Activated T-helper 1 cell treated with anti-CD3 and anti-CD28 coated beads, Interleukin-2, amount 50 U/mL, for 16 hours (primary cell): ENCODE results near the gene TARDBP.
A peak's percentile ranks its signal among the peaks of the same experiment; 100 is the strongest.
"Not testable (repeated sequence)": the region's sequence is repeated elsewhere in the genome, so short reads cannot be mapped to it uniquely, and the experiment has no call there.

Source experiments
- DNase-seq, 2 donors: peaks; one replicate each; pipeline ENCODE4 v3.0.0-alpha.2; 2020; ENCODE audit warnings: low read depth in 1 of 2, low spot score in 1 of 2

The TARDBP gene

DNA sequence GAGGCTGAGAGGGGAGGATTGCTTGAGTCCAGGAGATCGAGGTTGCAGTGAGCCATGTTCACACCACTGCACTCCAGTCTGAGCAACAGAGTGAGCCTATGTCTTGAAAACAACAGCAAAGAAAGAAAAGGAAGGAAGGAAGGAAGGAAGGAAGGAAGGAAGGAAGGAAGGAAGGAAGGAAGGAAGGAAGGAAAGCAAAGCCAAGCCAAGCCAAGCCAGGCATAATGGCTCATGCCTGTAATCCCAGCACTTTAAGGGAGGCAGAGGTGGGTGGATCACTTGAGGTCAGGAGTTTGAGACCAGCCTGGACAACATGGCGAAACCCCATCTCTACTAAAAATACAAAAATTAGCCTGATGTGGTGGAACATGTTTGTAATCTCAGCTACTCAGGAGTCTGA is 20.4 kb upstream of the TARDBP start:
- DNase-seq = not testable (repeated sequence)

DNA sequence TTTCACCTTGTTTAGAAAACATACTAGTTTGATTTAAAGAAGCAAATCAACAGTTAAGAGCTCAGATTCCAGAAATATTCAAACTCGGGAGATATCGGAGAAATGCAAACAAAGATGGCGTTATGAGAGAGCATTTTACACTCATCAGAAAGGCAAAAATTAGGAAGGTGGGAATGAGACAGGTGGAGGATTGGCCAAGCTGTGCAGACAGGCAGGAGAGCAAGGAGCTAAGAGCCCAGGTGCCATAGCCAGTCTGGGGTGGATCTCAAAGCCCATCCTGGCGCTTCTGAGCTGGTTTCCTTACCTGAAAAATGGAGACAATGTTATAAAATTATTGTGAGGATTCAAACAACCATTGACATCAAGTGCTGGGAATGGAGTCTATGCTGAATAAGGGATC is 19.6 kb upstream of the TARDBP start:
- DNase-seq = no peak

DNA sequence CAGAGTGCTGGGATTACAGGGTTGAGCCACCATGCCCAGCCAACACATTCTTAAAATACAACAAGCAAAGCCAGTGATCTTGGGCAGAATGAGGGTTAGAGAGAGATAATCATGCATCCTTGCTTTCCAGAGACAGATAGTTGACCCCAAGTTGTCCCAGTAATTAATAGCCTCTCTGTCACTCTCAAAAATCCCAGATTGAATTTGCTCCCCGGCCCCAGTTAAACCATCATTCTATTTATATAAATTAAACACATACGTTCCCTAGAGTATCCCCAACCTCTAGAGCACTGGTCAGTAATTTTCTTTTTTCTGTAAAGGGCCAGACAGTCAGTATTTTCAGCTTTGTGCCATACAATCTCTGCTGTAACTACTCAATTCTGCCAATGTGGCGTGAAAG is 16.4 kb upstream of the TARDBP start:
- no peak for DNase-seq

DNA sequence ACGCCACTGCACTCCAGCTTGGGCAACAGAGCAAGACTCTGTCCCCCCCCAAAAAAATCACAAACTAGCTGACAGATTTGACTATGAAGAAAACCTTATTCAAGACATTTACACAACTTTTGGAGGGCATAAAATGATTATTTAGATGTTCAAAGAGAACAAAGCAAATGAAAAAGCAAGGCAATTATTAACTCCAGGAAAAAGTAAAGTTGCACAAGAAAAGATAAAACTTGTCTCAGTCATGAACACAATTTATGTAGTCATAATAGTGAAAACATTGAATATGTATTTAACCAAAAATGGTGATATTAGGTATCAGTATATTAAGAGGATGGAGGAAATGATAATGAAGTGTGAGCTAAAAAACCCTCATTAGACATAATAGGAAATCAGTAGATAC is 11.9 kb upstream of the TARDBP start:
- no peak for DNase-seq

DNA sequence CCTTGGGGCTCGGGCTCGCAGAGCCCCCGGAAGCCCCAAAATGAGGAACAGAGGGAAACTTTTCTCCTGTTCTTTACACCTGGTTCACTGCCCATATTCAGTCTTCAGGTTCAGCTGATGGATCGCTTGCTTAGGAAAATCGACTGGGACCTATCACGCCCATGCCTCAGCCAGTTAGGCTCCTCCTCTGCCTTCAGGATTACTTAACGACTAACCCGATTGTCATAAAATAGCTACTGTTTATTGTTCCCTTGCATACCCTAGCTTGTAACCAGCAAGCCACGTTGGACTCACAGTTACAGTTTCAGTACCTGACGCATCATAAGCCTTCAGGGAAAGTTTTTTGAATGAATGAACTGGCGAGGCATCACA is 692 bp downstream of the TARDBP start:
- DNase-seq = no peak

DNA sequence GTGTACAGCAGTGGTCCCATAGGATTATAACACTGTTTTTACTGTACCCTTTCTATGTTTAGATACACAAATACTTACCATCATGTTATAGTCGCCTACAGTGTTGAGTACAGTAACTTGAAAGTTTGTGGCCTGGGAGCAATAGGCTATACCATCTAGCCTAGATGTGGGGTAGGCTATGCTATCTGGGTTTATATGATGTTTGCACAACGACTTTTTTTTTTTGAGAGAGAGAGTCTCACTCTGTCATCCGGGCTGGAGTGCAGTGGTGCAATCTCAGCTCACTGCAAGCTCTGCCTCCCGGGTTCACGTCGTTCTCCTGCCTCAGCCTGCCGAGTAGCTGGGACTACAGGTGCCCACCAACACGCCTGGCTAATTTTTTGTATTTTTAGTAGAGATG is 6.9 kb downstream of the TARDBP start:
- not testable (repeated sequence) for DNase-seq

DNA sequence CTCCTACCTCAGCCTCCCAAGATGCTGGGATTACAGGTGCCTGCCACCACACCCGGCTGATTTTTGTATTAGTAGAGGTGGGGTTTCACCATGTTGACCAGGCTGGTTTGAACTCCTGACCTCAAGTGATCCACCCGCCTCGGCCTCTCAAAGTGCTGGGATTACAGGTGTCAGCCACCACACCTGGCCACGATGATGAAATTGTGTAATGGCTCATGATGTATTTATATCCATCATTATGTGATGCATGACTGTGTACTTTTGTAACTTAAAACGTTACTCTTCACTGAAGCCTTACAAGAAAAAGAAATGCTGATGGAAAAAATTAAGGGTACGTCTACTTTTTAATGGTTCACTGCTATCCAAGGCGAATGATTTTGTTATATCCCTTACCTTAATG is 7.5 kb downstream of the TARDBP start:
- DNase-seq = no peak

DNA sequence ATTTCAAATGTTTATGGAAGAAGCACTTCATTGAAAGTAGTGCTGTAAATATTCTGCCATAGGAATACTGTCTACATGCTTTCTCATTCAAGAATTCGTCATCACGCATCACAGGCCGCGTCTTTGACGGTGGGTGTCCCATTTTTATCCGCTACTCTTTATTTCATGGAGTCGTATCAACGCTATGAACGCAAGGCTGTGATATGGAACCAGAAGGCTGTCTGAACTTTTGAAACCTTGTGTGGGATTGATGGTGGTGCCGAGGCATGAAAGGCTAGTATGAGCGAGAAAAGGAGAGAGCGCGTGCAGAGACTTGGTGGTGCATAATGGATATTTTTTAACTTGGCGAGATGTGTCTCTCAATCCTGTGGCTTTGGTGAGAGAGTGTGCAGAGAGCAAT is 10.7 kb downstream of the TARDBP start:
- no peak for DNase-seq

DNA sequence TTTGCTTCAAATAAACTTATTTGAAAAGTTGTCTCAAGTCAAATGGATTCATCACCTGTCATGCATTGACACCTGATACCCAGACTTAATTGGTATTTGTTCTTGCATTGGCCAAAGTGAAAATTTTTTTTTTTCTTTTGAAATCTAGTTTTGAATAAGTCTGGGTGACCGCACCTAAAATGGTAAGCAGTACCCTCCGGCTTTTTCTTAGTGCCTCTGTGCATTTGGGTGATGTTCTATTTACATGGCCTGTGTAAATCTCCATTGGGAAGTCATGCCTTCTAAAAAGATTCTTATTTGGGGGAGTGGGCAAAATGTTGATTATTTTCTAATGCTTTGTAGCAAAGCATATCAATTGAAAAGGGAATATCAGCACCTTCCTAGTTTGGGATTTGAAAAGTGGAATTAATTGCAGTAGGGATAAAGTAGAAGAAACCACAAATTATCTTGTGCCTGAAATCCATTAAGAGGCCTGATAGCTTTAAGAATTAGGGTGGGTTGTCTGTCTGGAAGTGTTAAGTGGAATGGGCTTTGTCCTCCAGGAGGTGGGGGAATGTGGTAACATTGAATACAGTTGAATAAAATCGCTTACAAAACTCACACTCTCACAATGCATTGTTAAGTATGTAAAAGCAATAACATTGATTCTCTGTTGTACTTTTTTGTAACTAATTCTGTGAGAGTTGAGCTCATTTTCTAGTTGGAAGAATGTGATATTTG is 11.9 kb downstream of the TARDBP start:
- DNase-seq = no peak

DNA sequence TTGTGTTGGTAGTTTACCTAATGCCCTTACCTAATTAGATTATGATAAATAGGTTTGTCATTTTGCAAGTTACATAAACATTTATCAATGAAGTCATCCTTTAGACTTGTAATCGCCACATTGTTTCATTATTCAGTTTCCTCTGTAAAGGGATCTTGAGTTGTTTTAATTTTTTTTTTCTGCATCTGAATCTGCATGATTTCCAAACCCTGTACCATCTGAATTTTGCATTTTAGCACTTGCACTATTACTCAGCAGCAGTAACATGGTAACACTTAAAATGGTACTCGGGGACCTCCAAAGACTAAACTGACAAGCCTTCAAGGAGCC is 12.4 kb downstream of the TARDBP start:
- DNase-seq = no peak

DNA sequence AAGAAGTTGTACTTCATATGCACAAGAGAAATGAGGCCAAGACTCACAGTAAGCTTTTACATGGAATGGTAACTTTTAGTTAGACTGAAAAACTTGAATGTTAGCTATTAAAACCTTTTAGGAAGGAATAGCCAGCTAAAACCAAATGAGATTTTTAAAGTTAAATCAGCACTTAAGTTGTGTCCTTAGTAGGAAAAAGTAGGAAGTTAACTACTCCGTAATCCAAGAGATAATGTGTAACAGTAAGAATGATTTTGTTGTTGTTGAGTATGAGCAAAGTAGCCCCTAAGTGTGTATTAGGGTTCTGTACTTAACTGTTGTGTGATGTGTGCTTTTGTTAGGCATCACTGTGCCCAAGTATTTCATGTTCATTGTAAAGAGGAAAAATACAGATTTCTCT is 13.2 kb downstream of the TARDBP start:
- DNase-seq = no peak

DNA sequence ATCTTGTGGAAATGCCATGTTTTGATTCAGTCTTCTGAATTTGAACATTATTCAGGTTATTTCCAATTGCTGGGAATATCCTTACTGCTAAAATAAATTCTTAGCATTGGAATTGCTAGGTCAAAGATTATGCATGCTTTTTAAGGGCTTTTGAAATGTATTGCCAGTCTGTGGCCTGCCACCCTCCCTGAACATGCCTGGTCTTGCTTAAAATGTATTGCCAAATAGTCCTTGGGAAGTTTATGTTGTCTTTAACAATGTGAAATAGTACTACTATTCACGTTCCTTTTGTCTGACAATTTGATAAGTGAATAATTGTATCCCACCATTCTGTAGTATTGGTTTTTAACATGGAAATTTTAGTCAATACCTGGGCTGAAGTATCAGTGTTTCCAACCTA is 13.6 kb downstream of the TARDBP start:
- no peak for DNase-seq

DNA sequence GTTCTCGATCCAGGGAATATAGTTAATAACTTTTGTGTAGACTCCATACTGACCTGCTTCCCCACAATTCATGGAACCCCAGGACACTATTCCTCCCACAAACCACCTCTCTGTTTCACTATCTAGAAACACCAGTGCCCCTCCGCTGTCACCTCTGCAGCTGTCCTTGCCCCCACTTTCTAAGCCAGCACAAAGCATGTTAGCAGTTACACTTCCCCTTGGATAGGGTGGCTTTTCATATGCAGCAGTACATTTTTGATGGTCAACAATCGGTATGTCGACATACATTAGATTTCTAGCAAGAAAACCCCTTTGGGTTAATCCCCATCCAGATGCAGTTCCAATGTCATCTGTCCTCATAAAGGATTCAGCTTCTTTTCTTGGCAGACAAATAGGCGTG is 14.4 kb downstream of the TARDBP start:
- no peak for DNase-seq

DNA sequence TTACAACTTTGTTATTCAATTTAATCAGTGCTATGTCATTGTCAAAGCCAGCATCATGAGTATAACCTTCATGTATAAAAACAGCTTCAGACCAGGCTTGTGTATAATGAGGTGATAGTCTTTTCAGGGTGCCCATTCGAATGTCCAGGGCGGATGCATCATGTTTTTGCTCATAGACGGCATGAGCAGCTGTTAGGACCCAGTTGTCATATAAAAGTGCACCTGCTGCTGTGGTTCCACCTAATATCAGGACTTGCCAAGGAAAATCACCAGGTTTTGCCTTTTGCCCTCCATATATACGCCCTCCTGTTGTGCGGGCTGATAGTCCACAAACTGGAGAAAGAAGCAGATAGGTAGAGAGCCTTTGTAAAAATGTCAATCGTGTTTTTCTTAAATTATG is 14.9 kb downstream of the TARDBP start:
- no peak for DNase-seq

DNA sequence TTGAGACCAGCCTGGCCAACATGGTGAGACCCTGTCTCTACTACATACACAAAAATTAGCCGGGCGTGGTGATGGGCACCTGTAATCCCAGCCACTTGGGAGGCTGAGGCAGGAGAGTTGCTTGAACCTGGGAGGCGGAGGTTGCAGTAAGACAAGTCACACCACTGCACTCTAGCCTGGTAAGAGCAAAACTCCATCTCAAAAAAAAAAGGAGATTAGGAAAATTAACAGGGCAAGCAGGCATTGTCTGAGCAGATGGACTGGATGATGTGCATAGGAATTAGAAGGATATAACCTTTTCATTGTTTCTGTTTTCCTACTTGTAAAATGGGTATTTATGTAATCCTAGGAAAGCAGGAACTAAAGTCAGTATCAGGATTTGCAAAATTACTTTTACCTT is 15.6 kb downstream of the TARDBP start:
- no peak for DNase-seq

DNA sequence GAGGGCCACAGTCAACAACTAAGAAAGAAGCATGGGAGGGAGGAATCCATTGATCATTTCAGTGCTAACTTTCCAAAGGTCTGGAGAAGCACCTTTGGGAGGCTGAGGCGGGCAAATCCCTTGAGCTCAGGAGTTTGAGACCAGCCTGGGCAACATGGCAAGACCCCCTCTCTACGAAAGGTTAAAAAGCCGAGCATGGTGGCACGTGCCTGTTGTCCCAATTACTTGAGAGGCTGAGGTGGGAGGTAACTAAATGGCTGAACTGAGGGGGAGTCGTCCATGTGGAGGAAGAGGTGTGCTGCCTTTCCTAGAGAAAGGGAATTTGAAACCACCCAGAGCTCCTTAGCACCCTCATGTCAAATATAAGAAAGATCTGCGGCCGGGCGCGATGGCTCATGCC is 18.4 kb downstream of the TARDBP start:
- DNase-seq = no peak

DNA sequence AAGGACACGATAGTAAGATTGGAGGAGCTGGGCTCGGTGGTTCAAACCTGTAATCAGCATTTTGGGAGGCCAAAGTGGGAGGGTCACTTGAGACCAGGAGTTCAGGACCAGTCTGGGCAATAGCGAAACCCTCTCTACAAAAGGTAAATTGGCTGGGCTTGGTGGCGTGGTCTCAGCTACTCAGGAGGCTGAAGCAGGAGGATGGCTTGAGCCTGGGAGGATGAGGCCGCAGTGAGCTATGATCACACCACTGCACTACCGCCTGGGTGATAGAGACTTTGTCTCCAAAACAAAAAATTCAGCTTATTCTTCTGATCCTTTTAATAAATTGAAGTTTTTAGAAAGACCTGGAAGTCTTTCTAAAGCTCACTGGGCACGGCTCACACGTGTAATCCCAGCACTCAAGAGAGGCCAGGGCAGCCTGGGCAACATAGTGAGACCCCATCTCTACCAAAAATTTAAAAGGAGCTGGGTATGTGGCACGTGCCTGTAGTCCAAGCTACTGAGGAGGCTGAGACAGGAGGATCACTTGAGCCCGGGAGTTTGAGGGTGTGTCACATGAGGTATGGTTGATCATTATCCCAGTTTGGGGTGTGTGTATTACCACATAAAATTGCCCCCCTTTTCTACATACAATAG is 19.3 kb downstream of the TARDBP start:
- DNase-seq = no peak

DNA sequence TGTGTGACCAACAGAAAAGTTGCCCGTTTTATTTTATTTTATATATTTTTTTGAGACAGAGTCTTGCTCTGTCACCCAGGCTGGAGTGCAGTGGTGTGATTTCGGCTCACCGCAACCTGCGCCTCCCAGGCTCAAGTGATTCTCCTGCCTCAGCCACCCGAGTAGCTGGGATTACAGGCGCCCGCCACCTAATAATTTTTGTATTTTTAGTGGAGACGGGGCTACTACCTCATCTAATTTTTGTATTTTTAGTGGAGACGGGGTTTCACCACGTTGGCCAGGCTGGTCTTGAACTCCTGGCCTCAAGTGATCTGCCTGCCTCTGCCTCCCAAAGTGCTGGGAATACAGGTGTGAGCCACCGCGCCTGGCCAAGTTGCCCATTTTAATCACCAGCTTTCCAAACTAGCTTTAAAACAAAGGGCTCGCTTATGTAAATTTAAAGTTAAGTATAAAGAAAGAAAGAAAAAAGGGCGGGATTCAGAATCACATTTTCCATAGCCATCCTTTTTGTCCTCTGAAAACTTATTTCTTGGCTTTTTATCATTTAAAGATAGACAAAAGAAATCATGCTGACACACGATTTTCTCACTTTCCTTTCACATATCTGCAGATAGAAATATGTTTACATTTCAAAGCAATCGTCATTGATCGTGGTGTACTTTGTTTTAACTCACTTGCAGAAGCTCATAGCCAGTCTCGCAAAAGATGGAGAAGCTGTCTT is 24.7 kb downstream of the TARDBP start:
- not testable (repeated sequence) for DNase-seq

DNA sequence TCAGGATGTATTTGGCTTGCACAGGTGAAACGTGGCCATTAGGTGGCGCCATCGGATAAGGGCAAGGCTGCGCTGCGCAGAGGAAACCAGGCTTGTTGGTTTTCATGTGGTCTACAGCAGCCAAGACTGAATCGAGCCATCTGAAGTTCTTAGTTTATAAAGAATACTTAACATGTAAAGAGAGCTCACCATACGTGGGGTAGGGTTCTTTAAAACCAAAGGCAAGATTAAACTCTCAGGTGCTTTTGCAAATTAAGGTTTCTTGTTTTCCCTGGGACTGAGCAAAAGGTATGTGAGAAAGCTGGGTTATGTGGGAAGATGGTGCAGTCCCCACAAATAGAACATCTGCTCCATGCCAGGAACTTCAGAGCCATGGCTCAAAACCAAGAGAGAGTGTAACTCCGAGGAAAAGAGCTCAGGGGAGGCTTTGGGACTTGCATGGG is 25.3 kb downstream of the TARDBP start:
- peak; percentile 74 to 85 for DNase-seq

DNA sequence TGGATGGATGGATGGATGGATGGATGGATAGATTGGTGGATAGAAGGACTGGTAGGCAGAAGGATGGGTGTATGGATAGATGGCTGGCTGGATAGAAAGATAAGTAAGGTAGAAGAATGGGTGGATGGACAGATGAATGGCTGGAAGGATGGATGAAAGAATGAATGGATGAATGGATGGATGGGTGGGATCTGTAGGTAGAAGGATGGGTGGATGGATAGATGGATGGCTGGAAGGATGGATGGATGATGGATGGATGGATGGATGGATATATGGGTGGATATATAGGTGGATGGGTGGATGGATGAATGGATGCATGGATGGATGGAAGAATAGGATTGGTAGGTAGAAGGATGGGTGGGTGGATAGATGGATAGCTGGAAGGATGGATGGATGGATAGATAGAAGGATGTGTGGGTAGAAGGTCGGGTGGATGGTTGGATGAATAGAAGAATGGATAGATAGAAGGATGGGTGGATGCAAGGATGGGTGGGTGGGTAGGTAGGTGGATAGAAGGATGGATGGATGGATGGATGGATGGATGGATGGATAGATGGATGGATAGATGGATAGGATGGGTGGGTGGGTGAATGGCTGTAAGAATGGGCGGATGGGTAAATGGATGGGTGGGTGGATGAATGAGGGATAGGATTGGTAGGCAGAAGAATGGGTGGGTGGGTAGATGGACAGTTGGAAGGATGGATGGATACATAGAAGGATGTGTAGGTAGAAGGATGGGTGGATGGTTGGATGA is 27.1 kb downstream of the TARDBP start:
- DNase-seq = no peak

DNA sequence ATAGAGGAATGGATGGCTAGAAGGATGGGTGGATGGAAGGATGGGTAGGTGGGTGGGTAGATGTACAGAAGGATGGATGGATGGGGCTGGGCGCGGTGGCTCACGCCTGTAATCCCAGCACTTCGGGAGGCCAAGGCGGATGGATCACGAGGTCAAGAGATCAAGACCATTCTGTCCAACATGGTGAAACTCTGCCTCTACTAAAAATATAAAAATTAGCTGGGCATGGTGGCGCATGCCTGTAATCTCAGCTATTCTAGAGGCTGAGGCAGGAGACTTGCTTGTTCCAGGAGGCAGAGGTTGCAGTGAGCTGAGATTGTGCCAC is 27.6 kb downstream of the TARDBP start:
- DNase-seq = not testable (repeated sequence)

DNA sequence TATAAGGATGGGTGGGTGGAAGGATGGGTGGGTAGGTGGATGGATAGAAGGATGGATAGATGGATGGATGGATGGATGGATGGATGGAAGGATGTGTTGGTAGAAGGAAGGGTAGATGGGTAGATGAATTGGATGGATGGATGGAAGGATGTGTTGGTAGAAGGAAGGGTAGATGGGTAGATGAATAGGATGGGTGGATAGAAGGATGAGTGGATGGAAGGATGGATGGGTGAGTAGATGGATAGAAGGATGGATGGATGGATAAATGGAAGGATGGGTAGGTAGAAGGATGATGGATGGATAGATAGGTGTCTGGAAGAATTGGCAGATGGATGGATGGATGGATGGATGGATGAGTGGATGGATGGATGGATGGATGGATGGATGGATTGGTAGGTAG is 28.6 kb downstream of the TARDBP start:
- no peak for DNase-seq
